ELR (cell line): ENCODE data around the gene TMA7B.
"Not testable (repeated sequence)": the region's sequence is repeated elsewhere in the genome, so short reads cannot be mapped to it uniquely, and the experiment has no call there.

Experiments
- DNase-seq: peaks from one replicate; pipeline ENCODE4 v3.0.0-alpha.2; 2015; ENCODE audit warnings: low read depth

Gene TMA7B

DNA sequence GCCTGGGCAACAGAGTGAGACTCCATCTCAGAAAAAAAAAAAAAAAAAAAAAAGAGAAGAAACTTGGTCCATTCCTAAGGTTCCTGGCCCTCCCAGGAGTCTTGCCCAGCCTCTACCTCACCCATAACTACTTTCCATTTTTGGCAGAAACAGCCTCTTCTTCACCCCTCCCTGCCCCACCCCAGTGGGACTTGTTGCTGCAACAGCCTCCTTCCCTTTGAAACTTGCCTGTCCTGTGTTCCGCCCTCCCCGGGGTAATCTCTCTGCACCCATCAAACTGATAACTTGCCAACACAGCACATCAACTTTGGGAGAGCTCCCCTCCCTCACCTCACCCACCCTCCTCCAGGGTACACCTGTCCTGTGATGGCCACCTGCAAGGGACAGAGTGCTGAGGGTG, 24.5 kb downstream of the TMA7B start:
- DNase-seq: no peak

DNA sequence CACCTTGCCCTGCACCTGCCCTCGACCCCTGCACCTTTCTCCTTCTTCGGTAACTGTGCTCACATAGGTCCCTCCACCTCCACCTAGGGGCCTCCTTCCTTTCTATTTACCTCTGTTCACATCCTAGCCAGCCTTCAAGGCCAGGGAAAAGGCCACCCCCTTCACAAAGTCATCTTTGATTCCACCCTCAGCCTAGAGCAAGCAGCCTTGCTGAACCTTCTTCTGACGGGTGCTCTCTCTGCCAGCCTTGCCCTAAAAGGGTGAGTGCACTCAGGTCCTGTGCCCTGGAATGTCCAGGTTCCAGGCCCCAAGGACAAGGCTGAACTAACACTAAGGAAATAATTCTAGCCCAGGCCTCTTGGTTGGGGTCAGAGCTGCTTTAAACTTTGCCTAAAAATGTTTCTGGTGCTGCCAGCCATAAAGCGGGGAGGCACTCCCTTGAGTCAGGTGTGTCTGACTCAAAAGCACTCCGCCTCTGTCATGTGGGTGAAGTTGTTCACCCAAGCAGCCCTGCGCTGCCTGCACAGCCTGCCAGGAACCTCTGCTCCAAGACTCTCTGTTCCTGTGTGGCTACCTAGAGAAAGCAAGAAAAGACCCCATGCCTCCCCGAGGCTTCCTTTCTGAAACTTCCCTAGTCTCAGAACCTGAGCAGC, 25.3 kb downstream of the TMA7B start:
- no peak for DNase-seq

DNA sequence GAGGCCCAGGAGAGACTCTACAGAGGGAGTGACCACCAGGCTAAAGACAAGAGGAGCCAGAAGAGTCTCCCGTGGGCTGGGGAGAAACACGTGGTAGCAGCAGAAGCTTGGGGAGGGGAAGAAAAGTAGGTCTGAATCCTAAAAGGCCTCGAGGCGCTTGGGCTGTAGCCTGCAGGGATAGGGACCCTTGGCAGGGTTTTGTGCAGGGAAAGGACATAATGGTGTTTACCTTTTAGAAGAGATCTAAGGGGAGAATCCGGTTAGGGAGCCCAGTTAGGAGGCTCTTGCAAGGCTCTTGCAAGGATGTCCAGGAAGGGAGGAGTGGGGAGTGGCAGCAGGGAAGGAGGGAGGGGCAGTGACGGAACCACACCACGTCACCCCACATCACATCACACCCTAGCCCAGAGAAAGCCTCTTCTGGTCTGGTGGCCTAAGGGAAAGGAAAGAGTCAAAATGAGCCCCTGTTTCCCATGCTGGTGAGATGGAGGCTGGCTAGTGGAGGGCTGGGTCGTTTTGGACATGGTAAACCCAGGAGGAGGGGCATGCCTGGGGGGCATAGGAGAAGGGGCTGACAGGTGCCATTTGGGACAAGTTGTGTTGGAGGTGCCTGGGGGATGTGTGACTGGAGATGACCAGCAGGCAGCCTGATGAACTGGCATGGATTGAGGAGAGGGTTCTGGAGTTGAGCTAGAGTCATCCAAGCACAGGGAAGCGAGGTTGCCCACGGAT, 28.4 kb downstream of the TMA7B start:
- DNase-seq: no peak

DNA sequence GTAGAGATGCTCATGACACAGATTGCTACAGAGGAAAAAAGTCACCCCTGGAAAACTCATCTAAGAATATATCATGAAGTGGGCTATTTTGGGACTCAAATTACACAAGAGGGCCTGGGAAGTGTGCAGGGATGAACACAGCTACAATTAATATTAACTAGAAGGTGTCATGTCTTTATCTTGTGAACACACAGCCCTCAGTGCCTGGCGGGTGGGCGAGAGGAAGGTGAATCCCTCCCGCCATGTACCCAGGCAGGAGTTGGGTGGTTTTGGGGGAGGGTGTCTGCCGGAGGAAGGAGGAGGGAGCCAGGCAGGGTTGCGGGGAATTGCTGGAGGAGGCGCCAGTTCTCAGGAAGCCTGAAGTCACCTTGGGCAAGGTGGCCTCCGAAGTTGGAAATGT, 29.4 kb downstream of the TMA7B start:
- no peak for DNase-seq

DNA sequence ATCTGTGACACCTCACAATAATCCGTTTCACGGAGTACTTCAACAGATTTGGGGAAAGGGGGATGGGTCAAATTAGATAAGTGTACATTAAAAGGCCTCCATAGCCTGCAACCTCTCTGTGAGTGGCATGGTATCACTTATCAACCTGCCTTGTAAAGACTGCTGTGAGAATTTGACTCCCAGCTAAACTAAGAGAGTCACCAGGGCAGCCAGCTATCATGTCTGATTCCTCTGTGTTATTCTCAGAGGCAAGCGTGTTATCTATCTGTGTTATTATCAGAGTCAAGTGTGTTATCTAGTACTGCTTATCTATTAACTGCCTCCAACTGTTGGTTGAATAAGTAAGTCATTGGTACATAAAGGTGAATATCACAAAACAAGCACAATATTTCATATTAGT, 30.5 kb downstream of the TMA7B start:
- no peak for DNase-seq

DNA sequence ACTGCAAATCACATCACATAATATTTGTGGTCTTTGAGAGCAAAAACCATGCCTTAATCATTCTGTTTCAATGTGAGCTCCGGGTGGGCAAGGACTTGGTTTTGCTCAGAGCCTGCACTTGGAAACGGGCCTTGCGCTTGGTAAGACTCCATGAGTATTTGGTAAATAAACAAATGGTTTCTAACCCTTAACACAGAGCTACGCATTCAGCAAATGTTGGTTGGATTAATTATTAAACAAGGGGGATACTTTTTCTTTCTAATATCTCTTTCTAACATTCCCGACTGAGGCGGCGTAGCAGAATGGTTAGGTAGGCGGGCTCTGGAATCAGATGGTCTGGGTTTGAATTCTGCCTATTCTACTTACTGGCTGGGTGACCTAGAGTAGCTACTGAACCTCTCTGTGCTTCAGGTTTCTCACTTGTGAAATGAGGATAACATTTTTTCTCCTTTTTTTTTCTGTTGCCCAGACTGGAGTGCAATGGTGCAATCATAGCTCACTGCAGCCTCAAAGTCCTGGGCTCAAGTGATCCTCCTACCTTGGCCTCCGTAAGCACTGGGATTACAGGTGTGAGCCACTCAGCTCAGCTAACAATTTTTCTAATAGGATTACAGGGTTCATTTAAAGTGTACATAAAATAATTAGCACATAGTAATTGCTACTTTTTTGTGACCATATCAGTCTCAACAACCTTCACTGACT, 31.1 kb downstream of the TMA7B start:
- DNase-seq: no peak

DNA sequence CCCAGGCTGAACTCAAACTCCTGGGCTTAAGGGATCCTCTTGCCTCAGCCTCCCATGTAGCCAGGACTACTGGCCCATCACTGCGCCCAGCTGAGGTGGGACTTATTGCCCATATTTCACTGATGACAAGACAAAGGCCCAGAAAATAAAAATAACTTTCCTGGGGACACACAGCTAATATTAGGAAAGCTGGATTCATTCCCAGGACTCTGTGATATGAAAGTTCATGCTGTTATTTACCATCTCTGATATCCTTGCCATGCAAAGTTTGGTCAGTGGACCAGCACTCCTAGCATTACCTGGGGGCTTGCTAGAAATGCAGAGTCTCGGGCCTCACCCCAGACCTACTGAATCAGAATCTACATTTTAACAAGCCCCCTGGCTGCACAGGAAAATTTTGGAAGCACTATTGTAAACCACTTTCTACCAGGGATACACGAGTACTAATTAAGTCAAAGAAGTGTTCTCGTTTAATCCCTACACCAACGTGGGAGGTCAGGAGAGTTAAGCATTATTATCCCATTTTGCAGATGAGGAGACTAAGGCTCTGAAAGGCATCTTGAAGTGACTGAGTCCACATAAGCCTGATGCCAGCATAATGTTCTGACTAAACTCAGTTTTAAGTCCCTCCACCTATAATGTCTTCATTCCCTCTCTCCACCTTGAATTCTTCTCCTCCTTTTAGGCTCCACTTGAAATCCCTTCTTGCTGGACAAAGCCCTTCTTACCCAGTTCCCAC, 32.1 kb downstream of the TMA7B start:
- DNase-seq: no peak

DNA sequence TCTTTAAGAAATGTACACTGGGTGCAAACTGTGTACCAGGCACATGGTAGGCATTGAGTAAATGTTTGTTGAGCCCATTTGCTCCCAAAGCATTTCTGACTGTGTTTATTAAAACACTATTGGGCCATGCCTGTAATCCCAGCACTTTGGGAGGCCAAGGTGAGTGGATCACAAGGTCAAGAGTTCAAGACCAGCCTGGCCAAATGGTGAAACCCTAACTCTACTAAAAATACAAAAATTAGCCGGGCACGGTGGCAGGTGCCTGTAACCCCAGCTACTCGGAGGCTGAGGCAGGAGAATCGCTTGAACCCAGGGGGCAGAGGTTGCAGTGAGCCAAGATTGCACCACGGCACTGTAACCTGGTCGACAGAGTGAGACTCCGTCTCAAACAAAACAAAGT, 32.7 kb downstream of the TMA7B start:
- DNase-seq: not testable (repeated sequence)

DNA sequence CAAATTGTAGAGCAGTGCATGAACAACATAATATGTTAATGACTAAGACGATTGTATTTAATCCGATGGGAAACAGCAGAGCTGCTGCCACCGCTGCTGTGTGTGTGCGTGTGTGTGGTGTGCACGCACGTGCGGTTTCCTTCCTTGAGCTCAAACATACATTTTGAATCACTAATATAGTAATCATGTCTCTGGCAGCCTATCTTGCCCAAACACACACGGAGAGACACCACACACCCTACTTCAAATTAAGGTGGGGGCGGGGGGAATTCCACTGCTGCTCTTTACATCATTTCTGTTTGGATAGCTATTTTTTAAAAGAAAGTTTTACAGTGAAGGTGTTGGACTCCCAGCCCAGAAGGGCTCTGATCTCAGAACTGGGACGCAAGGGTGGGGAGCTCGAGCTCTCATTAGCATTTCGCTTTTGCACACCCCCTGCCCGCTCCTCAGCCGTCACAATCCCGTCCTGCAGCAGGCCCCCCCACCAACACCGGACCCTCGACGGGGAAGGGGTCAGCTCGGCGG, 33.9 kb downstream of the TMA7B start:
- no peak for DNase-seq

DNA sequence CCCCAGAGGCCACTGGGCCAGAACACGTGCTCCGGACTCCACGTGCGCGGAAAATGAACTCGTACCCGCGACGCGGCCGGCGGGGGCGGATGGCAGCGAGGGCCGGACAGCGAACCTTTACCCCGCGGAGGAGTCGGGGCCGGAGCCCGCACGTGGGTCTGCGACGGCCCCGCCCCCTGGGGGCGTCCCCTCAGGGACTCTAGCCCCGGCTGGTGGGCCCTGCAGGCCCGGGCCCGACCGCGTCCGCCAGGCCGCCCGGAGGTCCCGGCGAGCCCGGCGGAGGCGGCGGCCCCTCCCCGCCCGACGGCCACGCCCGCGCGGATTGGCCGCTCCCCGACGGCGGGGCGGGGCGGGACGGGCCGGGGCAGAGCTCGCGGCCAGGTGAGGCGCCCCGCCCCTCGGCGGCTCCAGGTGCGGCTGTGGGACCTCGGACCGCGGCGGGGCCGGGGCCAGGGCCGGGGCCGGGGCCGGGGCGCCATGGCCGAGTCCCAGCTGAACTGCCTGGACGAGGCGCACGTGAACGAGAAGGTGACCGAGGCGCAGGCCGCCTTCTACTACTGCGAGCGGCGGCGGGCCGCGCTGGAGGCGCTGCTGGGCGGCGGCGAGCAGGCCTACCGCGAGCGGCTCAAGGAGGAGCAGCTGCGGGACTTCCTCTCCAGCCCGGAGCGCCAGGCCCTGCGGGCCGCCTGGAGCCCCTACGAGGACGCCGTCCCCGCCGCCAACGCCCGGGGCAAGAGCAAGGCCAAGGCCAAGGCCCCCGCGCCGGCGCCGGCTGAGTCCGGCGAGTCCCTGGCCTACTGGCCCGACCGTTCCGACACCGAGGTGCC, 34.6 kb downstream of the TMA7B start, which contains the start of gene FAM83F:
Gene FAM83F, plus strand, starts transcription at position 389 of the 827 bp plus-strand sequence. Its CDS starts 89 bp downstream, at position 478.
- DNase-seq: no peak

DNA sequence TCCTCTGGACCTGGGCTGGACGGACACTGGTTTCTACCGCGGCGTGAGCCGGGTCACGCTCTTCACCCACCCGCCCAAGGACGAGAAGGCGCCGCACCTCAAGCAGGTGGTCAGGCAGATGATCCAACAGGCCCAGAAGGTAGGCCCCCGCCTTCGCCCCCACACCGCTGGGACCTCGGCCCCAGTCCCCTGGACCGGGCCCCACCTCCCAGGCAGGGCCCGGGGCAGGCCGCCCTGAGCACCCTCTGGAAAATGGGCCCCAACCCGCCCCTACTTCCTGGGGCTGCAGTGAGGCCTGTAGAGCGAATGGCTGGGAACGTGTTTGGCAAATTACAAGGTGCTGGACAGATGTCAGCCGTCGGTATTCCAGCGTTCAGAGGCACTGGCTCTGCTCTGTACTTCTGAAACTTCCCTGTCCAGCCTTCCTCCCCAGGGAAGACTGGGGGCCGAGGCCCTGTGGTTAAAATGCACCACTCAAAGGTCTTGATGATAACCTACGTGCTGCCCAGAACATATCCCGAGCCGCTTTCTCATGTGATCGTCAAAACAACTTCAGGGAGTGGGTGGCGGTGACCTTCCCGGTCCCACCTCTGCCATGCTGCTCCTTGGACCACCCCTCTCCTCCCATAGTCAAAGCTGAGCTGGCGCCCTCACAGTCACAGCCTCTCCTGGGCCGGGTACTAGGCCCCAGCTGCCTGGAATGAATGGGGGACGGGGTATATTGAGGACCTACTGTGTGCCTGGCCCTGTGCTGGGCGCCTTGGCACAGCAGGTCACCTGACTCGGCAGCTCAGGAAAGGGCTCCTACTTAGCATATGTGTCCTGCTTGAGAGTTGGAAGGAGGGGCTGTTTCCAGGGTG, 35.4 kb downstream of the TMA7B start:
- no peak for DNase-seq

DNA sequence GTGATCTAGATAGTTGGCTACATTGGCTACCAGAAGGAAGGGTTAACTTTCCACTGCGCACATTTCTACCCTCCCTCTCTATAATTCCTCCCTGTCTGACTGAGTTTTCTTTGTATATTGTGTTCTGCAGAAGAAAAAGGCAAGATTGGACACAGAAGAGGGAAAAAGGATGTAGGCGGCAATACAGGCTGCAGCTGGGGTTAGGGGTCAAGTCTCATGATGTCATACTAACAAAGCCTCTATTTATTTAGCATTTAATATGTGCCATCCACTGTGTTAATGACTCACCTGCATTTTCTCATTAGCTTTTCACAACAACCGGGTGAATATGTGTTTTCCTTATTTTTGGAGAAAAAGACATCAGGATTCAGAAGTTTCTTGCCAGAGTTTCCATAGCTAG, 36.5 kb downstream of the TMA7B start:
- DNase-seq: no peak

DNA sequence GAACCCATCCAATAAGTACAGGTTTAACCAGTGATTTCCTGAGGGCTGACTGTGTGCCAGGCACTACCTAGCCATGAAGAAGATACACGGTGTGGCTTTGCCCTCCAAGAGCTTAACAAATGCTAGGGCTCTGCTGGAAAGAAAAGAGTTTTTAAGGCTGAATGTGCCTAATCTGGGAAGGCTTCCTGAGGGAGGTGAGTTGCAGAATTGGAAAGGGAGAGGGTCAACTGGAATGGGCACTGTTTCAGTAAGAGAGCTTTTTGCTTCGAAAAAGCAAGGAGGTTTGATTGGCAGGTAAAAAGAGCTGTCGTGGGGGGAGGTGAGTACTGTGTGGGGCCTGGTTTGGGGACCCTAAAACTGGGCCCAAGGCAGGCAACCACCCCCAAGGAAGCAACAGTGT, 37.2 kb downstream of the TMA7B start:
- no peak for DNase-seq

DNA sequence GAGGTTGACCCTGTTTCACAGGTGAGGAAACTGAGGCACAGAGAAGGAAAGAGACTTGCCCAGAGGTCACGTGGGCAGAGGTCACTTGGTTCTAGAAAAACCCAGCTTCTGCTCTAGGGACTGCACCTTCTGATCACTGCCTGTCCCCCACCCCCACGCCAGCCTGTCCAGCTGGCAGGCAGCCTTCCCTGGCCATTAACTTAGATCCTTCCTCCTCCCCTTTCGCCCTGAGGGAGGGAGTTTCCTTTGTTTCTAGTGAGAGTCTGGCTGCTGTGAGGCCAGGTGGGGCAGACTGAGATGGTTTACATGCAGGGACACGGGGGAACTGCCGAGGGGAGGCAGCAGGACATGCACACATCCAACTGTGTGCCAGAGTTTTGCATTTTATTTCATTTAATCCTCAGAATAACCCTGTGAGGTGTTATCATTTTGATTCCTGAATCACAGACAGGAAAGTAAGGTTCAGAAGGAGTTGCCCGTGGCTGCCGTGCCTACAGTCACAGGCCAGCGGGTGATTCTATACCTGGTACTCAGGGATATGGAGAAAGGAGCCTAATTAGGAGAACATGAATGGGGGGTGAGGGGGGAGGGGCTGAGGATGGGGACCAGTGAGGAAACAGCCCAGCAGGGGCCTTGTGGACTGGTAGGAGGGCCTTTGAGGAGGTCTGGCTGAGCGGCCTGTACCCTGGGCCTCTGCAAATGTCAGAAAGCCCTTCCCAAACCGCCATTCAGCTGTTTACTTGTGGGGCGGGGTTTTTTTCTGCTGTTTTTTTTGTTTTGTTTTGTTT, 37.9 kb downstream of the TMA7B start:
- DNase-seq: peak; percentile 23

DNA sequence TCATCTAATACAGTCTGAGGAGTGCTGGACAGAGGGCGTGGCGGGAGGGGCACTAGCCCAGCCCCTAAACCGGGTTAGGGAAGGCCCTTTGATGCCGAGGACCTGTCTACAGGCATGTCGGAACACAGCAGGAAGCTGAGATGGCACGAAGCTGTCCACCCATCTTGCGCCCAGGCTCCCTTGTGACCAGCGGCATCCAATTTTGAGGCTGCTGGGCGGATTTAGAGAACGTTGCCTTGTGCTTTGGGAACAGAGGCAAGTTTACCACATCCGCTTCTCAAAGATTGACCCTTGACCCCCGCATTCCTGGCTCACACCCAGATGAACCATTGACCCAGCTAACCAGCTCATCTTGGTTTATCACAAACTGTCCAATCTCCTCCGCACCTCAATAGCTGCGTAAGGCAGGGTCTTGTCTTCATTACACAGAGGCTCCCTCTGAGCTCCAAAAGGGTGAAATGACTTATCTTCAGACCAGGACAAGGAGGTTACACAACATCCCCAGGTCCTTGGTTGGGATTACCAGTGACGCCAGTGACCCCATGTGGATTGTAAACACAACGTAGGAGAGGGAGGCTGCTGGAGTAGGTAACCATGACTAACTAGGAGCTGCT, 39.1 kb downstream of the TMA7B start:
- peak; percentile 72 for DNase-seq

DNA sequence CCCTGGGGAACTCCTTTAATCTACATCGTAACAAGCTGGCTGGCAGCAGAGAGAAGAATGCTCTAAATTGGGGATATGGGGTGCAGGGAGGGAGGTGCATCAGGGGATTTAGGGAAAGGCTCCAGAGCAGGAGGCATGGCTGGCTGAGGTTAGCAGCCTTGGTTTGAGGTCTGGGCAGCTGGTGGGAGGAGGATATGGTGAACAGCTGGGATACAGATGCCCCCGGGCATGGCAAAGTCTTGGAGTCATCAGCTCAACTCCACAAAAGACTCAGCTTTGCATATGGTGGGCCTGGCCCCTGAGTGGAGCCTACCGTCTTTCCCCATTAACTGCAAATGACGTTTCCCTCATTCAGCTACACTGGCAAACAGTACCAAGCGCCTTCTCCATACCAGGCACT, 40.0 kb downstream of the TMA7B start:
- DNase-seq: no peak

DNA sequence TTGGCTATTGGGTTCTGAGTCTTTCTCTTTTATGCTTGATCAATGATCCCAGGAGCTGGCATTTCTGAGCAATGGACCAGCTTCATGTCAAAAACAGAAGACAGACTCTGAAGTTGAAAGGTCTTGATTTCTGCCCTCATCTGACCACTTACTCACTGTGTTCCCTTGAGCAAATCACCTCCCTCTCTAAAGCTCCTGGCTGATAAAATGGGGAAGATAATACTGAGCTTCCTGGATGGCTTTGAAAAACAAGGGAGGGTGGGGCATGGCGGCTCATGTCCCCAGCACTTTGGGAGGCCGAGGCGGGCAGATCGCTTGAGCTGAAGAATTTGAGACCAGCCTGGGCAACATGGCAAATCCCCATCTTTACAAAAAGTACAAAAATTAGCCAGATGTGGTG, 40.9 kb downstream of the TMA7B start:
- DNase-seq: no peak

DNA sequence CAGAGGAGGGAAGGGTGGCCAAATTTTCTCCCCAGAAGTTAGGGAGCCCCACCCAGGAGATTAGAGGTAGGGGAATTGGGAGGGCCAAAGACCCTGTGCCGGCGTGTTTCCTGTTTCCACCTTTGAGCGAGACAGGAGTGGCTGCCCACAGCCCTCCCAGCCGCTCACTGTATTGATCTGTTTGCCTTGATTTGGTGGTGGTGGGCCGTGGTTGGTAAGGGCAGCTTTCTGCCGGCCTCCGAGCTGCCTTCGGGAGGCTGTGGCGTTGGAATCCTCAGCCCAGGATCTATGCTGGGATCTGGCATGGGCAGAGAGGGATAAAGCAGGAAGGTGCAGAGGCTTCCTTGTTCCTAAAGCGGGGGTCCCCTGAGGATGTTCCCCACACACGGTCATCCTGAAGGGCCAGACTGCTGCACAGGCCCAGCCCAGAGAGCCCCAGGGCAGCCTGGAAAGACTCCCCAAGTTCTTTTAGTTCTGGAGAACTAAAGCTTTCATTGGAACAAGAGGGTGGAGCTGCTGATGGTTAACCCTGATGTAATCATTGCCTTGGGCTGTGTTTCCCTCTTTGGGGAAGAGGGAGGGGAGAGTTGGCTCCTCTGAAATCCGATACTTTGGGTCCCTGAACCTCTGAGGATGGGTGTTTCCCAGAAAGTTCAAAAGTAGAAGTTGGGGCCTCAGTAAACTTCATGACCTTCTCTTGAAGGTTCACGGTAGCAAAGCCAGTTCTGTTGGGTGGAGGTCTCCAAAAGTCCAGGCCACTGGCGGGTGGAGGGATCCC, 41.8 kb downstream of the TMA7B start:
- no peak for DNase-seq
